Activated T-cell treated with anti-CD3 and anti-CD28 coated beads for 24 hours (primary cell): Measurements from ENCODE around the gene WIPF3.

ENCODE experiments used
- DNase-seq: peaks from one replicate; pipeline ENCODE4 v3.0.0-alpha.2; 2020; ENCODE audit warnings: low read depth

The WIPF3 gene, protein sequence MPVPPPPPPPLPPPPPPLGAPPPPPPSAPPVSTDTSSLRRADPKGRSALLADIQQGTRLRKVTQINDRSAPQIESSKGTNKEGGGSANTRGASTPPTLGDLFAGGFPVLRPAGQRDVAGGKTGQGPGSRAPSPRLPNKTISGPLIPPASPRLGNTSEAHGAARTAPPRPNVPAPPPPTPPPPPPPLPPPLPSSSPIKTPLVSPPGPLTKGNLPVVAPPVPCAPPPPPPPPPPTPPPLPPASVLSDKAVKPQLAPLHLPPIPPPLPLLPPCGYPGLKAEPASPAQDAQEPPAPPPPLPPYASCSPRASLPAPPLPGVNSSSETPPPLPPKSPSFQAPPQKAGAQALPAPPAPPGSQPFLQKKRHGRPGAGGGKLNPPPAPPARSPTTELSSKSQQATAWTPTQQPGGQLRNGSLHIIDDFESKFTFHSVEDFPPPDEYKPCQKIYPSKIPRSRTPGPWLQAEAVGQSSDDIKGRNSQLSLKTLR

DNA sequence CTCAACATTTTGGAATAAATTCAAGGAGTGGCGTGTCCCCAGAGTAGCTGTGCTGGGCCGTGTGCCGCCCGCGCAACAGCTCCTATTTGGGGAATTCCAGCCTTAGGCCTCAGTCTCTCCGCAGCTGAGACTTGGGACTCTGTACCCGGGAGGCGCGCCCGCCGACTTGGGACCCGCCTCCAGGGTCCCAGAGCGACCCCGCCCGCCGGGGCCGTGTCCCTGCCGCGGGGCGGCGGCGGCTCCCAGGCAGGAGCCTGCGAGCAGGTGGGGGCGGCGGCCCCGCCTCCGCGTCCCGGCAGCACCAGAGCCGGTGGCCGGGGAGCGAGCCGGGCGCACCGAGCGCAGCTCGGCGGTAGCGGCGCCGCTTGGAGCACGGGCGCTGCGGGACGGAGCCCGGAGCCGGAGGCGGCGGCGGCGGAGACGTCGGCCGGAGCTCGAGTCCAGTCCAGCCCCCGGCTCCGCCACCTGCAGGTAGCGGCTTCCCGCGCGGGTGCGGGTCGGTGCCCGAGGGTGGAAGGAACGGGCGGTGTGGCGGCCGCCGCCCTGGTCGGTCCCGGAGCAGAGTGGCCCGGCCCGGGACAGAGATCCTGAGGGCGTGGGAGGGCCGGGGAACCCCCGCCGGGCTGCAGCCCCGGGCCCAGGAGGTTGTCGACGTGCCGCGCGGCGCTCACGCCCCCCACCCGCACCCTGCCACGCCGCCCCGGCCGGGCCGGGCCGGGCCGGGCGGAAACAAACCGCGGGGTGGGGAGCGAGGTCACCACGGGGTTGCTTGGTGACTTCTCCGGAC lies at the start of gene WIPF3:
WIPF3 (plus strand) TSS at position 301 of the 787 bp plus-strand sequence. CDS start 28,217 bp downstream, outside the sequence.
- no peak for DNase-seq

DNA sequence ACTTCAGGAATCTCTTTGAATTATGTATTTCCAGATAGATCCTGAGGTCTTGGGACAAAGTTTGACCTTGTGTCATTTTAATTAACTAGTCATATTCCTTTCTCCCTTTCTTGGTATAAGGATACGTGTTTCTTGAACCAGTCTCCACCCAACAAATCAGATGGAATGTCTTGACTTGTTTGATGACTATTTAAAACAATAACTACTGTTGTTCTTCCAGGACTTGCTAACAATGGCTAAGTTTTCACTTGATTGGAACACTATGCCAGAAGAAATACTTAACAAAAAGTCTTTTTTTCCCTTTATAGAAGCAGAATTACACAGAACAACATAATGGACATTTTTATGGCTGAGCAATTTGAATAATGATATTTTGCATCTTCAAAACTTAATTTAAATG lies 43.0 kb upstream of the WIPF3 start:
- DNase-seq = no peak

DNA sequence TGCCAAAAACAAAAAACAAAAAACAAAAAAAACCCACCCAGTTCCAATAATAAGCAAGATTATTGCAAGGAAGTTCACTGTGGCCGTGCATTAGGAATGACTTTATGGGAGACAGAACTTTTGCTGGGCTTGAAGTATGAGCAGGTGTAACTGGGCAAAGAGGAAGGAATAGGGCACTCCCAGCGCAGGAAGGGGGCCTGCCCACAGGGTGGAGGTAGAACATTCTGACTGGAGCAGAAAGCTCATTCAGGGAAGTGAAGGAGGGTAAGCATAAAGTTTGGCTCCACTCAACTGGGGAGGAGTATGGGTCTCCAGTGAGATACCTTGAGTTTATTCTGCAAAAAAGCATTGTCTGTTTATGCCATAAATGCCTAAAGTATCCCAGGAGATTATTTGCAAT lies 42.1 kb upstream of the WIPF3 start:
- no peak for DNase-seq

- no peak for DNase-seq
These were observed 40.8 kb upstream of the WIPF3 start for GRCh38 chr7:29765490-29765889.

DNA sequence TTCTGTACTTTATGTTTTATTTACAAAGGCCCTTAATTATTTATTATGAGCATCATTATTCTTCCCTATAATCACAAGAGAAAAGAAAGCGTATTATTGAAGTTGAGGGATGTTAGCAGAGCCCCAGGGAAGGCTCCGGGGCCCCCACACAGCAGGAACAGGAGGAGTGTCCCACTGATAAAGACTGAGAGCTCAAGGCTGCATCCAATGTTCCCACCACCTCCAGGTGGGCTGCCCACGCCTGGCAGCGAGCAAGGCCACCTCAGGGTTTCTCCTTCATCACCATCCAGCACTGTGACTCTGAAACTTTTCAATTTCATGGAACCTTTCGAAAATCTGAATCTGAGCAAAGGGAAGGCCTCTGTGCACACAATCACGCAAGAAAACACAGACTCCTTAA lies 35.9 kb upstream of the WIPF3 start:
- DNase-seq = no peak

- no peak for DNase-seq
These were observed 35.1 kb upstream of the WIPF3 start for GRCh38 chr7:29771081-29771816.

DNA sequence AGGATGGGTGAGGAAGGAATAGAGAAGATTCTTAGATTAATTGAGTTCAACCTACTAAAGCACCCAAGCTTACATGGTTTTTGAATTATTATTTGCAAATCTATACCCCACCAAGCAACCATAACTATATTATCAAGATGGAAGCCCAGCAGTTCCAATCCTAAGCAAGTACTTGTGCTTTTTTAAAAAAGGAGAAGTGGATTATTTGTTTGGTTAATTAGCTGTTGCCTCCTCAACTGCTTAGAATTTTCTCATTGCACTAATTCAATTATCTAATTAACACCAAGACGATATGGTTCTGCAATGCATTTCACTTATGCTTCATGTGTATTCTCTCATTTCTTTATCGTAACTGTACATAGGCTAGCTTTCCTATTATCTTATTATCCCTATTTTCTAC lies 27.3 kb upstream of the WIPF3 start:
- no peak for DNase-seq

DNA sequence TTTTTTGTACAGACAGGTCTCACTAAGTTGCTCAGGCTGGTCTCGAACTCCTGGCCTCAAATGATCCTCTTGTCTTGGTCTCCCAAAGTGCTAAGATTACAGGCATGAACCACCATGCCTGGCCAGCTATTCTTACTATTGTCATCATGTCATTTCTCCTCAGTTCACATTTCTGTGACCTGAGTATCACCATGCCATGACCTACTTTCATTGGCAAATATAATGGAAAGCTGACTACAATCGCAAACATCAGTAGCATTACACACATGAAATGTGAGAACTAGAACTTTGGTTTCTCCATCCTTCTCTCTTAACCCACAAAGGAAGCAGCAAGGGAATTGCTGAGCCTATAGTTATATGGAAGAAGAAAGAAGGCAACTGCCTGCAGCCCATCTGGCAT lies 26.0 kb upstream of the WIPF3 start:
- DNase-seq = no peak

DNA sequence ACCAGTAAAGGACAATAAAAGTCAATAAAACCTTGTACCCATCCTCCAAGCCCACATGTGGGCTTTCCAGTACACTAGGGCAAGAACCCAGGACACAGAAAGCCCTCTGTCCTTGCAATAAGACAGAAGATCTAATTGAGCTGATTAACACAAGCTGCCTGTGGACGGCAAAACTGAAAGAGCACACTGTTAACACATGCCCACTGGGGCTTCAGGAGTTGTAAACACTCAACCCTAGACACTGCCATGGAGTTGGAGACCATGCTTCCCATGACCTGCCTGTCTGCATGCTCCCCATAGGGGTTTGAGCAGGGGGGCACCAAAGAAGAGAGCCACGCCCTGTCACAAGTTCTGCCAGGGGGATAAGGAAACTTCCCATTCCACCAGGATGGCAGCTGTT lies 22.6 kb upstream of the WIPF3 start:
- no peak for DNase-seq

GRCh38 chr7:29793507-29793906 lies 12.8 kb upstream of the WIPF3 start:
- no peak for DNase-seq

- DNase-seq = no peak
These were observed 11.2 kb upstream of the WIPF3 start for GRCh38 chr7:29794959-29795629.

DNA sequence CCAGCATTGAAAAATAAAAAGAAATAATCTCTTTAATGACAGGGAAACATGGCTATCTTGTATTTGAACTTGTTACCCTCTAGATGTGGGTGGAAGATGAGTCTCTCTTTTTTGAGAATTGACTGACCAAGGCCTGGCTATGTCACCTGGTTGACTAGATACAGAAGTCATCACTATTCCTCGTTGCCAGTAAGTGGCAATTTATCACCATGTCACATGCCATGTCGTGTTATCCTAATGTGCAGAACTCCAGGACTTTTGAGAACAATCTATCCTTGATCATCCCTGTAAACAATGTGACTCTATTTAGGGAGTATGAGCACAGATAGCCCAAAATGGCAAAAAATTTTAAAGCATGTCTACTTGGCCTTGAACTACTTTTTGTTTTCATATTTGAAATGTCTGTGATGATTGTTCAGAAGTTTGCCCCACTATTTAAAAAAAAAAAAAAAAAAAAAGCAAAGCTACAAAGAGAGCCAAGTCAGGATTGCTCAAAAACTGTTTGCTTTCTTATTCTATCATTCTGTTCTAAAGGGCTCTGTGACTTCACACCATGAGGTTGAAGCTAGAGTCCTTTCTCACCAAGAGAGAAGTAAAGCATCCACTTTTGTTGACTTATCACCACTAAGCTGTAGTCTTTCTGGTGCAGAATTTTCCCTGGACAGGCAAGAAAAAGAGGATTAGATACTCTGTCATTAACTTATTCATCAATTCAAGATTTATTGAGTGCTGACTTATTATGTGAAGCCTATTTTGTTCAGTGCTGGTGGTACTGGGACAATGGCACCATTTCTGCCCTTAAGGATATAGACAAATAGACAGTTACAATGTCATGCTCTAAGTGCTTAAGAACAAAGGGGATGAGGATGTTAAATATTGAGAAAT lies 10.4 kb upstream of the WIPF3 start:
- no peak for DNase-seq

GRCh38 chr7:29797112-29797944 lies 9.0 kb upstream of the WIPF3 start:
- no peak for DNase-seq

DNA sequence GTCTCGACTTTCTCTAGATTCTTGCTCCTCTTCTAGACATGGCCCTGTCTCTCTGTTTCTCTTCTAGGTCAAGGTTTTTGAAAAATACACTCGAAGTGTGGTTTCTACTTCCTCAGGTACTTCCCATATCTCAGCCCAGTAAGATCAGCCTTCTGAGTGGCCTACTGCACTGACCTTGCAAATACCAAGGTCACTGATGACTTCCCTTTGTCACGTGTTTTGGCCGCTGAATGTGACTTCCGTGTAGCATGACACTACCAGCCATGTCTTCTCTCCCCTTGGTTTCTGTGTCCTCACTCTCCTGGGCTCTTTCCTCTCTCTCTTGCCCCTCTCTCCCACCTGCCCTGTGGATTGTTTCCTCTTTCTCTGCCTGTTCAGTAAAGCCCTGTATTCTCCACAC lies 7.9 kb upstream of the WIPF3 start:
- no peak for DNase-seq

DNA sequence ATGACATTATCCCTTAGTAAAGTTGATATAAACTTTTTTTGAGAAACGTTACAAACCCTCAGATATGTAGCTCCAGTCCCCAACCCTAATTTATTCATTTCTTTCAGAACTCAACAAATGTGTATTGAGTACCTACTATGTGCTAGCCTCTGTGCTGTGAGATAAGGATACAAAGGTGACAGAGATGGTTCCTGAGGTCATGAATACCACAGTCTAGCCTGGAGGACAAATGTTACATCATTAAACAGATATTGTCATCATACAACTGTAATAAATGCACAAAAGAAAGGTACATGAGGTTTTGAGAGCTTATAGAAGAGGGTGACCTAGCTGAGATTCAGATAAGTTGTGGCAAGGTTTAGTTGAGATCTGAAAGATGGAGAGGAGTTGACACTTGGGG lies 4.4 kb upstream of the WIPF3 start:
- DNase-seq = no peak

- no peak for DNase-seq
These were observed 1.3 kb upstream of the WIPF3 start for GRCh38 chr7:29805031-29805430.

GRCh38 chr7:29805886-29806207 lies 461 bp upstream of the WIPF3 start:
- no peak for DNase-seq

DNA sequence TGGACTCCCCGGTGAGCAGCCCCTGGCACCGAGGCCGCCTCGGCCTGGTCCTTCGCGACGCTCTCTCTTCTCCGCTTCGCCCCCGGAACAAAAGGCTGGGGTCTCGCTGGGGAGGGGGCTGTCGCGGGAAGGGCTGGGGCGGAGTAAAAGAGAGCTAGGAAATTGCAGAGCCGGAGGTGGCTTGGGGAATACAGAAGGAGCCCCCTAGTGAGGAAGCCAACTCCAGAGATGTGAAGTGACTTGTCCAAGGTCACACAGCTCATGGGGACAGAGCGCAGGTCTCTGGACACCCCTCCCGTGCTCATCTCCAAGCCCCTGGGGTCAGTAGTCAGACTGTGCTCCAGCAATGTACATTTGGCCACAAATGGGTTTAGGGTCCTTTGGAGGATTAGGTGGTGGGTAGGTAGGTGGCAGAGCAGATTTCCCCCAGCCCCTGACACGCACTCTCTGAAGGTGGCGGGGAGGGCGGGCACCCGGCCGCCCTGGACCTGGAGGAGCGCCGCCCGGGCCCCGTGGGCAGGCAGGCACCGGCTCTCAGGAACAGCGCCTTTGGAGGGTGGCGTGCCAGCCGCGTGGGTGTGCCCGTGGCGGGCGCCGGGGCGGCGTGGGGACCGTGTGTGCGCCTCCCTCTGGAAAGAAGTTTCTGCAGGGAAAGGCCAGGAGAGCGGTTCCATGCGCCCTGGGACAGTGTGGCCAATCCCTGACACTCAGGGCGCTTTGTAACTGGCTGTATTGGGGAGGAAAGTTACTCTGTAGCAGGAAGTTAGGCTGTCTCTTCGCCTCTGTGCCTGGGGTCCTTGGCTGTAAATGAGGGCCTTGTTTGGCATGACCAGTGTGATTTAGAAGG lies 910 bp downstream of the WIPF3 start:
- DNase-seq = no peak

GRCh38 chr7:29808075-29808801 lies 1.9 kb downstream of the WIPF3 start:
- DNase-seq = no peak
